ENCODE results near the gene PRKN. TPM values are rescaled to one million over a fixed set of nuclear protein-coding genes. Genes with fewer than 3 reads are reported as not detected.

PRKN gene
- total and polyA plus RNA-seq, 10 donors = 0.23 to 14.1 (median 7.0) TPM

GRCh38 chr6:162273986-162274385 lies 453.6 kb downstream of the PRKN start:
- intact Hi-C loops (cut with DNase I; ENCODE audit: low total_unique reads) = no loop called here
- H3K4me1 ChIP-seq = no peaks in the 10 kb centered on the region
- 78 to 96% (median 90%) methylated on average over 2 of the region's 2 CpGs for WGBS, 5 donors
- TF ChIP-seq, protein P1, sequence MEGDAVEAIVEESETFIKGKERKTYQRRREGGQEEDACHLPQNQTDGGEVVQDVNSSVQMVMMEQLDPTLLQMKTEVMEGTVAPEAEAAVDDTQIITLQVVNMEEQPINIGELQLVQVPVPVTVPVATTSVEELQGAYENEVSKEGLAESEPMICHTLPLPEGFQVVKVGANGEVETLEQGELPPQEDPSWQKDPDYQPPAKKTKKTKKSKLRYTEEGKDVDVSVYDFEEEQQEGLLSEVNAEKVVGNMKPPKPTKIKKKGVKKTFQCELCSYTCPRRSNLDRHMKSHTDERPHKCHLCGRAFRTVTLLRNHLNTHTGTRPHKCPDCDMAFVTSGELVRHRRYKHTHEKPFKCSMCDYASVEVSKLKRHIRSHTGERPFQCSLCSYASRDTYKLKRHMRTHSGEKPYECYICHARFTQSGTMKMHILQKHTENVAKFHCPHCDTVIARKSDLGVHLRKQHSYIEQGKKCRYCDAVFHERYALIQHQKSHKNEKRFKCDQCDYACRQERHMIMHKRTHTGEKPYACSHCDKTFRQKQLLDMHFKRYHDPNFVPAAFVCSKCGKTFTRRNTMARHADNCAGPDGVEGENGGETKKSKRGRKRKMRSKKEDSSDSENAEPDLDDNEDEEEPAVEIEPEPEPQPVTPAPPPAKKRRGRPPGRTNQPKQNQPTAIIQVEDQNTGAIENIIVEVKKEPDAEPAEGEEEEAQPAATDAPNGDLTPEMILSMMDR (IDR thresholded peaks at IDR 0.05 in 8 of 11, conservative IDR thresholded peaks at IDR 0.05 in 3 of 11) = no peak
- no peak for TF ChIP-seq POLR2A (IDR thresholded peaks at IDR 0.05)
- no peak for TF ChIP-seq POLR2AphosphoS5 (IDR thresholded peaks at IDR 0.05)
- H3K9me3 ChIP-seq = no peaks in the 10 kb centered on the region
- no peak overlapping the region for H3K4me3 ChIP-seq
- no peak overlapping the region for H3K27ac ChIP-seq
- H3K36me3 ChIP-seq = no peaks in the 10 kb centered on the region
- DNase-seq = no peak
- H3K27me3 ChIP-seq (replicated peaks in 1 of 7) = no peaks in the 10 kb centered on the region

DNA sequence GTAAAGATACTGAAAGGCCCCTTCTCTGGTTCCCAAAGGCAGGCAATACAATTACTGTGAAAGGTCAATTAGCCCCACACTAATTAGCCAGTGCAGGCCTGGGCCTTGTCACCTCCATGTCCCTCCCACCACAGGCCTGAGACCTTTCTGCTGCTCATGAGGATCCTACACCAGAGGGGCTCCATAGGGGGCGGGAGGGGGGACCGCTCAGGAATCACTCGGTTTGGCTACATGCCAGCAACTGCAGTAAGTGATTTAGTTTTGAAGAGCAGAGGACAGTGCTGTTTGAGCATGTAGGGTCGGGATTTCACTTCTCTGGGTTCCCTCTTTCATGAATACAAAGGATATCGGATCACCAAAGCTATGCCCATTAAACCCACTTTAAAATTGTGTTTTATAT lies 455.6 kb downstream of the PRKN start:
- no peak overlapping the region for H3K4me3 ChIP-seq
- H3K36me3 ChIP-seq = no peaks in the 10 kb centered on the region
- WGBS, 5 donors = 68 to 88% (median 80%) methylated on average over 5 of the region's 5 CpGs
- no peaks in the 10 kb centered on the region for H3K4me1 ChIP-seq
- H3K27me3 ChIP-seq (replicated peaks in 1 of 7) = no peaks in the 10 kb centered on the region
- no peaks in the 10 kb centered on the region for H3K9me3 ChIP-seq
- intact Hi-C loops (cut with DNase I; ENCODE audit: low total_unique reads) = no loop called here
- TF ChIP-seq POLR2AphosphoS5 (IDR thresholded peaks at IDR 0.05) = no peak
- no peak overlapping the region for H3K27ac ChIP-seq
- DNase-seq = no peak

- WGBS, 5 donors = 82 to 89% (median 83%) methylated on average over 5 of the region's 5 CpGs
- TF ChIP-seq POLR2AphosphoS5 (IDR thresholded peaks at IDR 0.05) (no peak), POLR2A (IDR thresholded peaks at IDR 0.05) (no peak)
- TF ChIP-seq, protein P1 (IDR thresholded peaks at IDR 0.05 in 8 of 11, conservative IDR thresholded peaks at IDR 0.05 in 3 of 11) = no peak
- intact Hi-C loops (cut with DNase I; ENCODE audit: low total_unique reads) = no loop called here
Measured at GRCh38 chr6:162270966-162271365, 456.6 kb downstream of the PRKN start.

DNA sequence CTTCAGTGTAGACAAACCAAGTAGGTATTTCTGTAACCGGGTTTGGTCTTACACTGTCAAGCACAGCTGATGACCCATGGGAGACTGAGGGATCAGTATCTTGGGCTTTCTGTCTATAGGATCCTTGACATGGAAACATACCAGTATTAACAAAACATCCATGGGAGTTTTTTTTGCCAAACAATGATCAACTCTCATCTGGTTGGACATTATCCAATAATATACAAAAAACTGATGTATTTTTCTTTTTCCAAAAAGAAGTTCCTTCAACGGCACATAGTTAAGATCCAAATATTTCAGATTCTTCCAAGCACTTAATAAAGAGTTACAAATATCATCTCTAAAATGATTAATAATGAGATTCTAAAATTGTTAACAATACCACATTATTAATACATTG lies 459.9 kb downstream of the PRKN start:
- TF ChIP-seq, protein P1 (IDR thresholded peaks at IDR 0.05 in 8 of 11, conservative IDR thresholded peaks at IDR 0.05 in 3 of 11) = no peak
- TF ChIP-seq POLR2AphosphoS5 (IDR thresholded peaks at IDR 0.05) = no peak
- no peak for TF ChIP-seq POLR2A (IDR thresholded peaks at IDR 0.05)
- Histone ChIP-seq H3K36me3 (no peaks in the 10 kb centered on the region), H3K27me3 (replicated peaks in 1 of 7) (no peaks in the 10 kb centered on the region), H3K27ac (no peak overlapping the region), H3K4me1 (no peaks in the 10 kb centered on the region), H3K4me3 (no peak overlapping the region), H3K9me3 (peaks cover 0 to 3% (median 0%) of the 10 kb centered on the region in 8 donors)
- WGBS, 5 donors = 85 to 92% (median 86%) methylated on average over 2 of the region's 2 CpGs
- no peak for DNase-seq
- intact Hi-C loops (cut with DNase I; ENCODE audit: low total_unique reads) = no loop called here

More at GRCh38 chr6:162270966-162271365, 456.6 kb downstream of the PRKN start:
- H3K4me3 ChIP-seq = no peak overlapping the region
- no peaks in the 10 kb centered on the region for H3K27me3 ChIP-seq (replicated peaks in 1 of 7)
- no peaks in the 10 kb centered on the region for H3K4me1 ChIP-seq
- DNase-seq = no peak
- no peak overlapping the region for H3K27ac ChIP-seq
- H3K9me3 ChIP-seq = no peaks in the 10 kb centered on the region
- no peaks in the 10 kb centered on the region for H3K36me3 ChIP-seq

DNA sequence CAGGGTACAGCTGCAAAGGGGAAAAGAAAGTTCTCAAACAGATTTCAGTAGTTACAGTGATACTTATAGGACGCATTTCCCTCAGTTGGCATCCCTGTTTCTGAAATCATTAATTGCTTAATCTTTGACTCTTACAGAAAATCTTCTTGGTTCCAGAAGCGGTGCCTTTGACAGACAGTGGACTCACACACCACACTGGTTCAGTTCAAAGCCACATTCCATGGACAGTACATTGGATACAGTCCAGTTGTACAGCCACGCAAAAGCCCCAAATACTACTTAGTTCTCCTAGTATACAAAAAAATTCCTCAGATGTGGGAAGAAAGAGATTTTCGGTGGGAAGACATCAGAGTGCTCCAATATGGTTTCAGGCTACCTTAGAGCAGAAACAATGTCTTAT lies 460.4 kb downstream of the PRKN start:
- intact Hi-C loops (cut with DNase I; ENCODE audit: low total_unique reads) = no loop called here
- no peak for DNase-seq
- H3K4me1 ChIP-seq = no peaks in the 10 kb centered on the region
- no peak overlapping the region for H3K27ac ChIP-seq
- H3K36me3 ChIP-seq = no peaks in the 10 kb centered on the region
- H3K4me3 ChIP-seq = no peak overlapping the region
- TF ChIP-seq POLR2A (IDR thresholded peaks at IDR 0.05) (no peak), POLR2AphosphoS5 (IDR thresholded peaks at IDR 0.05) (no peak)
- TF ChIP-seq, protein P1 (IDR thresholded peaks at IDR 0.05 in 8 of 11, conservative IDR thresholded peaks at IDR 0.05 in 3 of 11) = no peak
- no peaks in the 10 kb centered on the region for H3K27me3 ChIP-seq (replicated peaks in 1 of 7)
- WGBS, 5 donors = 72 to 84% (median 81%) methylated on average over 4 of the region's 4 CpGs
- H3K9me3 ChIP-seq = peaks cover 0 to 3% (median 0%) of the 10 kb centered on the region in 8 donors
